Liver (tissue), 9 donors: ENCODE measurements around the gene DLX6. TPM values are rescaled to one million over a fixed set of nuclear protein-coding genes. Genes with fewer than 3 reads are reported as not detected.

Experiments used
- DNase-seq: peaks from one replicate; pipeline ENCODE4 v3.0.0-alpha.2; 2017; ENCODE audit warnings: low spot score
- H3K27ac ChIP-seq, 2 donors: one replicate each; pipeline ENCODE4 v1.7.0; 2013; ENCODE audit warnings: inconsistent platforms in 2 of 2, low read length in 2 of 2, control low read depth in 1 of 2, low read depth in 1 of 2, mild to moderate bottlenecking in 1 of 2
- H3K27me3 ChIP-seq, 4 donors: one replicate each; pipeline versions ENCODE4 v1.6.1 to v1.7.0; 2013; ENCODE audit warnings: low read length in 3 of 4, inconsistent platforms in 1 of 4, mild to moderate bottlenecking in 1 of 4, moderate library complexity in 1 of 4; ENCODE audit not compliant: control insufficient read depth in 4 of 4, insufficient read depth in 4 of 4
- H3K36me3 ChIP-seq, 4 donors: one replicate each; pipeline versions ENCODE4 v1.6.1 to v1.7.0; 2013; ENCODE audit warnings: low read length in 3 of 4, mild to moderate bottlenecking in 3 of 4, low read depth in 1 of 4, moderate library complexity in 1 of 4; ENCODE audit not compliant: control insufficient read depth in 4 of 4, insufficient read depth in 3 of 4
- H3K4me1 ChIP-seq, 4 donors: one replicate each; pipeline versions ENCODE4 v1.6.1 to v1.7.0; 2013; ENCODE audit warnings: low read length in 3 of 4, mild to moderate bottlenecking in 3 of 4, moderate library complexity in 1 of 4; ENCODE audit not compliant: control insufficient read depth in 4 of 4, insufficient read depth in 4 of 4
- H3K4me3 ChIP-seq, 3 donors: one replicate each; pipeline versions ENCODE4 v1.6.1 to v1.7.0; 2013; ENCODE audit warnings: low read length in 3 of 3, control low read depth in 1 of 3, low read depth in 1 of 3, mild to moderate bottlenecking in 1 of 3
- H3K9ac ChIP-seq, 2 donors: one replicate each; pipeline ENCODE4 v1.7.0; 2013; ENCODE audit warnings: low read length in 2 of 2, mild to moderate bottlenecking in 2 of 2, moderate library complexity in 2 of 2, control low read depth in 1 of 2, low read depth in 1 of 2
- H3K9me3 ChIP-seq, 4 donors: one replicate each; pipeline versions ENCODE4 v1.6.1 to v1.7.0; 2013; ENCODE audit warnings: low read length in 3 of 4; ENCODE audit not compliant: control insufficient read depth in 4 of 4
- ATF3 ChIP-seq: IDR thresholded peaks from 2 replicates; pipeline ENCODE4 v1.6.1; 2016; ENCODE audit warnings: antibody characterized with exemption
- CTCF ChIP-seq: fragments of 150-350 bp; IDR thresholded peaks from 2 replicates; pipeline ENCODE4 v1.5.1; 2017; ENCODE audit warnings: improper control_type of control experiment, low read depth, low read length; ENCODE audit not compliant: missing input control
- EGR1 ChIP-seq, 2 donors: IDR thresholded peaks; 2 replicates each; pipeline ENCODE4 v1.6.1; 2016 to 2018; ENCODE audit warnings: antibody characterized with exemption in 2 of 2, low read depth in 2 of 2
- GABPA ChIP-seq, 2 donors: IDR thresholded peaks in 1 of 2; conservative IDR thresholded peaks in 1 of 2; 2 replicates each; pipeline ENCODE4 v1.6.1; 2016; ENCODE audit warnings: antibody characterized with exemption in 2 of 2, mild to moderate bottlenecking in 1 of 2, moderate library complexity in 1 of 2
- HNF4A ChIP-seq, 2 donors: conservative IDR thresholded peaks; 2 replicates each; pipeline ENCODE4 v1.6.1; 2016; ENCODE audit warnings: antibody characterized with exemption in 2 of 2, mild to moderate bottlenecking in 2 of 2
- HNF4G ChIP-seq: IDR thresholded peaks from 2 replicates; pipeline ENCODE4 v1.6.1; 2016; ENCODE audit warnings: antibody characterized with exemption
- JUND ChIP-seq, 2 donors: IDR thresholded peaks; 2 replicates each; pipeline ENCODE4 v1.6.1; 2016; ENCODE audit warnings: antibody characterized with exemption in 2 of 2
- MAX ChIP-seq: IDR thresholded peaks from 2 replicates; pipeline ENCODE4 v1.6.1; 2016; ENCODE audit warnings: antibody characterized with exemption
- NR2F2 ChIP-seq: IDR thresholded peaks from 2 replicates; pipeline ENCODE4 v1.6.1; 2016; ENCODE audit warnings: antibody characterized with exemption
- RAD21 ChIP-seq, 2 donors: IDR thresholded peaks; 2 replicates each; pipeline ENCODE4 v1.6.1; 2016; ENCODE audit warnings: antibody characterized with exemption in 2 of 2, mild to moderate bottlenecking in 2 of 2
- REST ChIP-seq: IDR thresholded peaks from 2 replicates; pipeline ENCODE4 v1.6.1; 2016; ENCODE audit warnings: antibody characterized with exemption, mild to moderate bottlenecking
- SP1 ChIP-seq: IDR thresholded peaks from 2 replicates; pipeline ENCODE4 v1.6.1; 2018; ENCODE audit warnings: antibody characterized with exemption, mild to moderate bottlenecking
- TAF1 ChIP-seq: conservative IDR thresholded peaks from 2 replicates; pipeline ENCODE4 v1.6.1; 2016; ENCODE audit warnings: antibody characterized with exemption, mild to moderate bottlenecking
- YY1 ChIP-seq: IDR thresholded peaks from 2 replicates; pipeline ENCODE4 v1.6.1; 2016; ENCODE audit warnings: antibody characterized with exemption, mild to moderate bottlenecking
- ZBTB33 ChIP-seq: IDR thresholded peaks from 2 replicates; pipeline ENCODE4 v1.6.1; 2016; ENCODE audit warnings: antibody characterized with exemption
- WGBS: extraction: QIAGEN DNeasy Blood & Tissue Kit; methylation state at CpG from one replicate; pipeline ENCODE4 v1.1.7; 2013; 5-methylcytosine and 5-hydroxymethylcytosine counted together
- polyA plus RNA-seq, 2 donors: library from polyadenylated mRNA; stranded (reverse) in 1 of 2; unstranded in 1 of 2; fragments of 200-250 nt in 1 of 2; fragments of >200 nt in 1 of 2; fragmentation: Nextera tagmentation in 1 of 2; extraction: Ambion mirVana in 1 of 2; gene quantifications; one replicate each; pipeline versions ENCODE4 v1.2.1 to v1.2.3, GENCODE V29; 2013 to 2015
- total RNA-seq, 2 donors: library from RNA; depleted of rRNA; stranded (reverse); fragments of >200 nt; gene quantifications; one replicate each; pipeline ENCODE4 v1.2.3, GENCODE V29; 2014
- donor health status: healthy.
- donor health status: healthy.
- donor health status: healthy.
- donor health status: healthy.
- donor health status: healthy.

The DLX6 gene
- total and polyA plus RNA-seq, 4 donors = not detected

GRCh38 chr7:96986901-96987300, 18.5 kb upstream of the DLX6 start:
- no peak overlapping the region for H3K4me3 ChIP-seq
- no peaks in the 10 kb centered on the region for H3K36me3 ChIP-seq
- H3K27ac ChIP-seq = no peak overlapping the region
- peaks cover 0 to under 1% (median 0%) of the 10 kb centered on the region in 4 donors for H3K4me1 ChIP-seq
- TF ChIP-seq ATF3 (no peak), MAX (no peak), REST (no peak), HNF4A (conservative IDR thresholded peaks at IDR 0.05) (no peak), TAF1 (no peak), ZBTB33 (no peak), YY1 (no peak), CTCF (no peak)
- H3K9ac ChIP-seq = no peak overlapping the region
- DNase-seq = no peak
- no peaks in the 10 kb centered on the region for H3K9me3 ChIP-seq
- 70% methylated on average over 1 of the region's 1 CpG for WGBS
- peaks cover 2 to 15% (median 9%) of the 10 kb centered on the region in 4 donors for H3K27me3 ChIP-seq

GRCh38 chr7:96987719-96988118, 17.6 kb upstream of the DLX6 start:
- Histone ChIP-seq H3K9me3 (peaks cover 0 to 3% (median 0%) of the 10 kb centered on the region in 4 donors), H3K27me3 (peaks cover 6 to 23% (median 13%) of the 10 kb centered on the region in 4 donors), H3K9ac (no peak overlapping the region), H3K36me3 (no peaks in the 10 kb centered on the region), H3K27ac (no peak overlapping the region), H3K4me1 (peaks cover 0 to 9% (median 3%) of the 10 kb centered on the region in 4 donors), H3K4me3 (no peak overlapping the region)
- no peak for DNase-seq
- TF ChIP-seq HNF4A (conservative IDR thresholded peaks at IDR 0.05) = no peak
- no peak for TF ChIP-seq YY1
- TF ChIP-seq ZBTB33 = no peak
- no peak for TF ChIP-seq HNF4G
- TF ChIP-seq JUND (IDR thresholded peaks at IDR 0.05) = no peak
- no peak for TF ChIP-seq RAD21 (IDR thresholded peaks at IDR 0.05)
- TF ChIP-seq NR2F2 = no peak
- TF ChIP-seq CTCF = no peak
- no peak for TF ChIP-seq GABPA (IDR thresholded peaks at IDR 0.05 in 1 of 2, conservative IDR thresholded peaks at IDR 0.05 in 1 of 2)
- TF ChIP-seq TAF1 = no peak
- no peak for TF ChIP-seq REST
- TF ChIP-seq EGR1 (IDR thresholded peaks at IDR 0.05; ENCODE audit: low read depth in 2 of 2) = no peak
- TF ChIP-seq SP1 = no peak
